Astrocyte (in vitro differentiated cells and primary cell): ENCODE data around the gene ING5. TPM values are rescaled to one million over a fixed set of nuclear protein-coding genes. Genes with fewer than 3 reads are reported as not detected.

Experiments used
- DNase-seq: peaks from one replicate; pipeline ENCODE4 v3.0.0-alpha.2; 2010; ENCODE audit warnings: low read depth
- FAIRE-seq: peaks from 2 replicates; lab custom pipeline; 2011; peaks lifted over from hg19 to GRCh38; lab: Jason Lieb, UNC
- H2AFZ ChIP-seq: 2 replicates; pipeline ENCODE4 v1.6.0; 2012; ENCODE audit warnings: low read depth, low read length, inconsistent platforms
- H3K27ac ChIP-seq: 2 replicates; pipeline ENCODE4 v1.5.1; 2011; ENCODE audit warnings: low read depth, low read length, inconsistent platforms
- H3K27me3 ChIP-seq: 2 replicates; pipeline ENCODE4 v1.6.0; 2011; ENCODE audit warnings: low read length, inconsistent platforms; ENCODE audit not compliant: insufficient read depth
- H3K36me3 ChIP-seq: 2 replicates; pipeline ENCODE4 v1.5.1; 2011; ENCODE audit warnings: low read length, inconsistent platforms; ENCODE audit not compliant: insufficient read depth
- H3K4me1 ChIP-seq: 2 replicates; pipeline ENCODE4 v1.5.1; 2011; ENCODE audit warnings: low read length, inconsistent platforms; ENCODE audit not compliant: insufficient read depth
- H3K4me2 ChIP-seq: 2 replicates; pipeline ENCODE4 v1.6.0; 2012; ENCODE audit warnings: low read length, inconsistent platforms
- H3K4me3 ChIP-seq: 2 replicates; pipeline ENCODE4 v1.5.1; 2011; ENCODE audit warnings: low read depth, mild to moderate bottlenecking, low read length, inconsistent platforms; ENCODE audit not compliant: insufficient read depth
- H3K79me2 ChIP-seq: 2 replicates; pipeline ENCODE4 v1.6.0; 2012; ENCODE audit warnings: mild to moderate bottlenecking, low read length, inconsistent platforms; ENCODE audit not compliant: insufficient read depth
- H3K9ac ChIP-seq: 2 replicates; pipeline ENCODE4 v1.6.0; 2012; ENCODE audit warnings: mild to moderate bottlenecking, low read length, inconsistent platforms
- H3K9me3 ChIP-seq: 2 replicates; pipeline ENCODE4 v1.5.1; 2012; ENCODE audit warnings: low read depth, mild to moderate bottlenecking, low read length, inconsistent platforms; ENCODE audit not compliant: insufficient read depth
- H4K20me1 ChIP-seq: 2 replicates; pipeline ENCODE4 v1.6.0; 2012; ENCODE audit warnings: low read length, inconsistent platforms; ENCODE audit not compliant: insufficient read depth
- H3K27ac Mint-ChIP-seq: one replicate; pipeline ENCODE4 v1.8.0; 2021; ENCODE audit warnings: mild to moderate bottlenecking, mixed read lengths; ENCODE audit not compliant: unreplicated experiment
- H3K27me3 Mint-ChIP-seq: one replicate; pipeline ENCODE4 v1.8.0; 2021; ENCODE audit warnings: low read depth, mixed read lengths; ENCODE audit not compliant: unreplicated experiment
- H3K36me3 Mint-ChIP-seq: one replicate; pipeline ENCODE4 v1.8.0; 2021; ENCODE audit warnings: low read depth, mixed read lengths; ENCODE audit not compliant: unreplicated experiment
- H3K4me1 Mint-ChIP-seq: one replicate; pipeline ENCODE4 v1.8.0; 2021; ENCODE audit warnings: low read depth, mixed read lengths; ENCODE audit not compliant: unreplicated experiment
- H3K4me3 Mint-ChIP-seq: one replicate; pipeline ENCODE4 v1.8.0; 2021; ENCODE audit warnings: mild to moderate bottlenecking, moderate library complexity, mixed read lengths; ENCODE audit not compliant: unreplicated experiment
- H3K9me3 Mint-ChIP-seq: one replicate; pipeline ENCODE4 v1.8.0; 2021; ENCODE audit warnings: mild to moderate bottlenecking, mixed read lengths; ENCODE audit not compliant: unreplicated experiment
- CTCF ChIP-seq: IDR thresholded peaks from 2 replicates; pipeline ENCODE4 v1.5.1; 2011; ENCODE audit warnings: low read depth, mild to moderate bottlenecking, inconsistent platforms, low read length, moderate library complexity; ENCODE audit not compliant: insufficient read depth
- EZH2 ChIP-seq: IDR thresholded peaks from 2 replicates; pipeline ENCODE4 v1.6.1; 2012; ENCODE audit warnings: mild to moderate bottlenecking, low read length, inconsistent platforms; ENCODE audit not compliant: insufficient read depth
- total RNA-seq: library from RNA; stranded (reverse); gene quantifications from 2 replicates; pipeline ENCODE4 v1.2.1, GENCODE V29; 2021

Gene ING5
- total RNA-seq, 1 donor from 2014 or later = 19.7 TPM

- Histone ChIP-seq H3K27ac (no peak overlapping the region), H3K4me3 (no peak overlapping the region), H3K9me3 (no peaks in the 10 kb centered on the region), H3K4me1 (peaks cover 19% of the 10 kb centered on the region), H3K79me2 (peaks cover 22% of the 10 kb centered on the region), H3K36me3 (peaks cover 7% of the 10 kb centered on the region), H3K4me2 (no peak overlapping the region), H4K20me1 (peaks cover 13% of the 10 kb centered on the region), H2AFZ (no peak overlapping the region), H3K9ac (no peak overlapping the region), H3K27me3 (no peaks in the 10 kb centered on the region)
- H3K27me3 Mint-ChIP-seq = no peaks in the 10 kb centered on the region
- TF ChIP-seq CTCF (no peak), EZH2 (no peak)
- H3K4me3 Mint-ChIP-seq = no peak overlapping the region
- no peak overlapping the region for H3K27ac Mint-ChIP-seq
- no peak for DNase-seq
- H3K36me3 Mint-ChIP-seq = peaks cover 16% of the 10 kb centered on the region
- H3K4me1 Mint-ChIP-seq = peaks cover 19% of the 10 kb centered on the region
- no peaks in the 10 kb centered on the region for H3K9me3 Mint-ChIP-seq
- no peak for FAIRE-seq
Measured at GRCh38 chr2:241678307-241678706, 23.5 kb upstream of the ING5 start.

GRCh38 chr2:241678784-241679540, 22.9 kb upstream of the ING5 start:
- H3K4me3 ChIP-seq = no peak overlapping the region
- no peak overlapping the region for H2AFZ ChIP-seq
- H3K79me2 ChIP-seq = peaks cover 28% of the 10 kb centered on the region
- Mint-ChIP-seq H3K4me1 (peaks cover 19% of the 10 kb centered on the region), H3K36me3 (peaks cover 12% of the 10 kb centered on the region), H3K9me3 (no peaks in the 10 kb centered on the region), H3K27ac (peak overlapping the region; percentile 77), H3K27me3 (no peaks in the 10 kb centered on the region), H3K4me3 (peak overlapping the region; percentile 15)
- no peak overlapping the region for H3K4me2 ChIP-seq
- peaks cover 19% of the 10 kb centered on the region for H3K4me1 ChIP-seq
- H3K27ac ChIP-seq = no peak overlapping the region
- H3K9me3 ChIP-seq = no peaks in the 10 kb centered on the region
- H3K27me3 ChIP-seq = no peaks in the 10 kb centered on the region
- H4K20me1 ChIP-seq = peaks cover 13% of the 10 kb centered on the region
- no peak overlapping the region for H3K9ac ChIP-seq
- TF ChIP-seq CTCF (no peak), EZH2 (no peak)
- peaks cover 8% of the 10 kb centered on the region for H3K36me3 ChIP-seq
- DNase-seq = no peak
- FAIRE-seq = no peak

GRCh38 chr2:241680044-241680443, 21.8 kb upstream of the ING5 start:
- peak overlapping the region; percentile 88 for H3K27ac ChIP-seq
- H3K27me3 ChIP-seq = no peaks in the 10 kb centered on the region
- Mint-ChIP-seq H3K36me3 (peaks cover 12% of the 10 kb centered on the region), H3K27me3 (no peaks in the 10 kb centered on the region), H3K27ac (peak overlapping the region; percentile 87), H3K9me3 (no peaks in the 10 kb centered on the region), H3K4me1 (peaks cover 19% of the 10 kb centered on the region), H3K4me3 (no peak overlapping the region)
- peak overlapping the region; percentile 70 for H3K4me2 ChIP-seq
- peaks cover 9% of the 10 kb centered on the region for H4K20me1 ChIP-seq
- no peak overlapping the region for H3K4me3 ChIP-seq
- no peak for FAIRE-seq
- no peak for DNase-seq
- H3K4me1 ChIP-seq = peaks cover 19% of the 10 kb centered on the region
- H3K9ac ChIP-seq = no peak overlapping the region
- no peak for TF ChIP-seq CTCF
- H3K79me2 ChIP-seq = peaks cover 39% of the 10 kb centered on the region
- no peaks in the 10 kb centered on the region for H3K9me3 ChIP-seq
- peaks cover 17% of the 10 kb centered on the region for H3K36me3 ChIP-seq
- H2AFZ ChIP-seq = no peak overlapping the region
